ENCODE data around the gene CDH4.

DNA sequence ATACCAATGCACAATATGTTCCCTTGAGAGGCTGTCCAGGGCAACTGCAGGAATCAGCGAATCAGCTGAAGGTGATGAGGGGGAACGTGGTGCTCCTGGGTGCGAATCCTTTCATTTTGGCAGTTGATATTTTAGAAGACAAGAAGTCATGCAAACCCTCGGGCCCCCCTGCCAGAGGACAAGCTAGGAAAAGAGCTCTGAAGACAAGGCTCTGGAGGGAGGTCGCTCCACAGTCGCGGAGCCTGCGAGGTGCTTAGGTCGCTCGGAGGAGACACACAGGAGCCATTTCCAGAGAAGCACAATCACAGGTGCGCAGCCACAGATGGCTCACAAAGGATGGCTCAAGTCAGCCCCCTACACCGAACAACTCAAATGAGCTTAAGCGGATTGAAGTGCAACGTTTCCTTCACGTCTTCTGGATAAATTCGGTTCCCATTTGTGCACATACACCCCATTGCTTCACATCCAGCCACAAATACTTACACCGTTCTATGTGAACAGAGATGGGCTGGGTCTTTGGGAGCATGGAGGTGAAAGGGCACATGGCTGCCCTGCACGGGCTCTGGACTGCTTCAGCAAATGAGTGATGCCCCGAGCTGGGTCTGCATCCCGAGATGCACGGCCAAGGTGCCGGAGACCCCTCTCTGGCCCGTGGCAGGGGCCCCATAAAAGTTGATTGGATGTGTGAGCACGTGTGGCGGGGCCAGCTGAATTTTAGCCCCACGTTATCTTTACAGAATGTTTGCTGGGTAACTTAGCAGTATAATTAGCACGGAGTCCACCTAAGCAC lies 527.3 kb downstream of the CDH4 start:
- TF ChIP-seq, protein P1, sequence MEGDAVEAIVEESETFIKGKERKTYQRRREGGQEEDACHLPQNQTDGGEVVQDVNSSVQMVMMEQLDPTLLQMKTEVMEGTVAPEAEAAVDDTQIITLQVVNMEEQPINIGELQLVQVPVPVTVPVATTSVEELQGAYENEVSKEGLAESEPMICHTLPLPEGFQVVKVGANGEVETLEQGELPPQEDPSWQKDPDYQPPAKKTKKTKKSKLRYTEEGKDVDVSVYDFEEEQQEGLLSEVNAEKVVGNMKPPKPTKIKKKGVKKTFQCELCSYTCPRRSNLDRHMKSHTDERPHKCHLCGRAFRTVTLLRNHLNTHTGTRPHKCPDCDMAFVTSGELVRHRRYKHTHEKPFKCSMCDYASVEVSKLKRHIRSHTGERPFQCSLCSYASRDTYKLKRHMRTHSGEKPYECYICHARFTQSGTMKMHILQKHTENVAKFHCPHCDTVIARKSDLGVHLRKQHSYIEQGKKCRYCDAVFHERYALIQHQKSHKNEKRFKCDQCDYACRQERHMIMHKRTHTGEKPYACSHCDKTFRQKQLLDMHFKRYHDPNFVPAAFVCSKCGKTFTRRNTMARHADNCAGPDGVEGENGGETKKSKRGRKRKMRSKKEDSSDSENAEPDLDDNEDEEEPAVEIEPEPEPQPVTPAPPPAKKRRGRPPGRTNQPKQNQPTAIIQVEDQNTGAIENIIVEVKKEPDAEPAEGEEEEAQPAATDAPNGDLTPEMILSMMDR (IDR thresholded peaks at IDR 0.05): no peak
- no peak for TF ChIP-seq POLR2AphosphoS5 (IDR thresholded peaks at IDR 0.05)

All from upper lobe of left lung (tissue), 4 donors.